NCI-H2029 treated with DMSO at 0.1 percent for 48 hours (cell line): ENCODE data around the gene MPRIP.

Experiments
- DNase-seq: peaks from one replicate; lab custom pipeline; 2025; lab: John Stamatoyannopoulos, UW

MPRIP gene

DNA sequence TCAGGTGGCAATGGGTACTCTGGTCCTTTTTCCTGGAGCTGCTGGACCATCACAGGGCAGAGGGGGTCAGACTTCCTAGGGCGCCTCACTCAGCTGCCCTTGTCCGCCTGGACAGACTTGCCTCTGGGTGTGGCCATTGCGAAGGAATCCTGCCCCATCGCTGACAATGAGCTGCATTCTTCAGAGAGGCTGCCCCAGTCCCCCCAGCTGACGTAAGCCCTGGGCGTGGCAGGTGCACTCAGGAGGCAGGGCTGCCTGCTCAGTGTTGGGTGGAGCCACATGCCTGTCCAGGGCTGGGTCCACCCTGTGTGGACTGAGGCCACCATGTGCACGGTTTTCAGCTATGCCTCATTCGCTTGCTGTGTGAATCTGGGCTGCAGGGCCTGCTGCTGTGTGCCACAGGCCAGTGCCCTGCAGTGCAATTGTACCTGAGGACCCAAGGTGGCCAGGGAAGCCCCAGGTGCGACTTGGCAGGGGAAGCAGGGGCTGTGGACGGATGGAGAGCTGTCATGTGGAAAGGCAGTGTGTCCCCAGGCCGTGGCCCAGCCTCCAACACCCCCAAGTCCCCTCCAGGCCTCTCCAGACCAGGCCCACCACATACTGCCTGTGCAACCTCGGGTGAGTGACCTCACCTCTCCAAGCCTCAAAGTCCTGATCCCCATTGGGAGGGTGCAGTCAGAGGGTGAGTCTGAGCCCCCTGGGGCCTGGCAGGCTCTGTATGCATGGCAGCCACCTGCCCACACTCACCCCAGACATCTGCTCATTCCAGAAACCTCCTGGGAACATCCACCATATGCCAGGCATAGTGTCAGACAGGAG is 14.0 kb upstream of the MPRIP start:
- no peak for DNase-seq

DNA sequence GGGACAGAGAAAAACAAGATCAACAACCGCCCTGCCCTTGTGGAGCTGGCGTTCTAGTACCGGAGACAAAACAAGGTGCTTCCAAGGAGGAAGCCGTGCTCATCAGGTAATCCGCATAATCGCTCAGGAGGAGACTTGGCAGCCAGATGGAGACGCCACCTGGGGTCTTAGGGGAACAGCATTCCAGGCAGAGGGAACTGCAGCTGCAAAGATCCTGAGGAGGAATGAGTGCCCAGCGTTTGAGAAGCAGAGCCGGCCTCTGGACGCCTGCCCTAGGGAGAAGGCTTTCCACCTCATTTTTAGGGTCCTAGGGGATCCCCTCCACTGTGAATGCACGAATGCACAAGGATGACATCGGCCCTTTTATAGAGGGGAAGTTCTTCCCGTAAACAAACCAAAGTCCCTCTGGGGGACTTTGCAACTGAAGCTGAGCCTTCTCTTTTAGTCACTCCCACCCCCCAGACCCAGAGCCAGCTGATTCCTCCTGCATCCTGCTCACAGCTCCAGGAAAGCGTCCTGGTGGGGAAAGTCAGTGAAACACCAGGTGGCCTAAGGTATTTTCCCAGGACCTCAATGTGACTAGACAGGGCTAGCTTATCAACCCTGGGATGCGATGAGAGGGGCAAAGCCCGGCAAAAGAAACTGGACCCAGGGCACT is 13.2 kb upstream of the MPRIP start:
- no peak for DNase-seq

DNA sequence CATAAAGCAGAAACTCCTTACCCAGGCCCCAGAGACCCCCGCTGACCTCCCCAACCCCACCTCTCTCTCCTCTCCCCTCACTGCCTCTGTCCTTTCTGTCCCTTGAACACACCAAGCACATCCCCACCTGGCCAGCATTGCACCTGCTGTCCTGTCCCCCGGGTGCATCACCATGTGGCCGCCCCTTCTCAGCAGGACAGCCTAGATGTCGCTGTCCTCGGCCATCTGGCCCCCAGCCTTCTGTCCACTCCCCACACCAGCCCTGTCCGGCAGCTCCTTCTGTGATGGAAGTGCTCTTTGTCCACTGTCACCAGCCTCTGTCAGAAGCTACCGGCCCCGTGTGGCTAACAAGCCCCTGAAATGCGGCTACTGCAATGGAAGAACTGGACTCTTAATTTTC is 12.3 kb upstream of the MPRIP start:
- no peak for DNase-seq

DNA sequence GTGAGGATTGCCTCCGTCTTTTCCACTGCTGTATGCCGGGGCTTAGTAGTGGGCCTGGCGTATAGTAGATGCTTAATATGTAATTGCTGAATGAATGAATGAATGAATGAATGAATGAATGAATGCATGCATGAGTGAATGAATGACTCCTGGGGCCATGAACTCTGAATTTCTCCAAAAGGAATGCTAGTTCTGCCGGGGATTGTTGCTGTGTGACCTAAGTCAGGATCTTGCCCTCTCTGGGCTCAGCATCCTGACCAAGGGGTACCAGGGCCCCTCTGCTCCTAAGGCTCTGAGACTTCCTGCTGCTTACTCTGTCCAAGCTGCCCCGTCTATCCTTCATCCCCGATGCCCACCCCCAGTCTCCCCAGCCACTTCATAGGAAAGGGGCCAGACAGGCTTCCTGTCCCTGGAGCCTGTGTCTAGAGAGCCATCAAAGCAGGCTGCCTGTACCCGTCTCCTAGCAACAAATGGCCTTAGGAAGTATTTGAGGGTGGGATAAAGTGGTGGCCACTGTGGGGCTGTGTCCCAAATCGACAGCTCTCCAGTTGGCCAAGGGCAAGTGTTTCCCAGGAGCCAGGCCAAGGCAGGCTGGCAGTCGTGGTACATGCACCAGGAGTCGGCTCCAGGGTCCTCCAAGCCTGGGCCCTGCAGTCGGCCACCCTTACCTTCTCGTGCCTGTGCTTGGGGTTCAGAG is 11.6 kb upstream of the MPRIP start:
- no peak for DNase-seq

DNA sequence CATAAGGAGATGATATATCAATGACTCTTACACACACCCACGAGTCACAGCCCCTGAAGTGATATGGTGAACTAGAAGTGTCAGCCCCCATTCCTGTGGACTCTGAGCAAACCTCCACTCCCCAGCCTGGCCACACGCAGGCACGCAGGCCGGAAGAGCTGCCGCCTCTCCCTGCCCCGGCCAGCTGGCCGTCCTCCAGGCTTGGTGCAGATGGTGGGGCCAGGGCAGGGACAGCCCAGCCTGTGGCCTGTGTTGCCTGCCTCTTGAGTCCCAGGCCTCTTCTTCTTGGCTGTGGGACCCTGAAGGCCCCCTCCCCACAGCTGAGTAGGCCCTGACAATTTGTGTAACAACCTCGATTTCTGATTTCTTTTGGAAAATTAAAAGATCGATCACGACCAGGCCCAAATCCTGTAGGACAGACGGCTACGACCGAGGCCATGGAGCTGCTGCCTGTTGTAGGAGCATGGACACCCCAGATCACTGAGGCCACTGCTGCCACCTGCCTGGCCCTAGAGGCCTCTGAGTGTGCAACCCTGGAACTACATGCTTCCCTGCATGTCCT is 10.0 kb upstream of the MPRIP start:
- no peak for DNase-seq

DNA sequence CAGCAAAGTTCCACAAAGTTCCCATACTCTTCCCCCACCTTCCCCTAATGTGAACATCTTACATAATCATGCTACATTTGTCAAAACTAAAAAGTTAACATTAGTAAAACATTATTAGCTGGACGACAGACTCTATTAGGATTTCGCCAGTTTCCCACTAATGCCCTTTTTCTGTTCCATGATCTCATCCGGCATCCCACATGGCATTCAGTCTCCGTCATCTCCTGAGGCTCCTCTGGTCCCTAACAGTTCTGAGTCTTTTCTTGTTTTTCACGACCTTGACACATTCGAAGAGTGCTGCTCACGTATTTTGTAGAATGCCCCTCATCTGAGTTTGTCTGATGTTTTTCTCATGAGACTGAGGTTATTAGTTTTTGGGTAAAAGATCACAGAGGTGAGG is 8.8 kb upstream of the MPRIP start:
- no peak for DNase-seq

DNA sequence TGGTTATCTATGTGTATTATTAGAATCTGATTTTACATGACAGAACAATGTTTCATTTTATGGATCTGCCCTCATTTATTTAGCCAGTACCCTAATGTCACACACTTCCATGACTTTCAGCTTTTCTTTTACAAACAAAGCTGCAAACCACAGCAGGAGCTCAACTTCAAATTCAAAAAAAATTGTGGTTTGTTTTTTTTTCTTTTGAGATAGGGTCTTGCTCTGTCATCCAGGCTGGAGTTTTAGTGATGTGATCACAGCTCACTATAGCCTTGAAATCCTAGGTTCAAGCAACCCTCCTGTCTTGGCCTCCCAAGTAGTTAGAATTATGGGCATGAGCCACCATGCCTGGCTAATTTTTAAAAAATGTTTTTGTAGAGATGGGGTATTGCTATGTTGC is 8.2 kb upstream of the MPRIP start:
- DNase-seq = no peak

DNA sequence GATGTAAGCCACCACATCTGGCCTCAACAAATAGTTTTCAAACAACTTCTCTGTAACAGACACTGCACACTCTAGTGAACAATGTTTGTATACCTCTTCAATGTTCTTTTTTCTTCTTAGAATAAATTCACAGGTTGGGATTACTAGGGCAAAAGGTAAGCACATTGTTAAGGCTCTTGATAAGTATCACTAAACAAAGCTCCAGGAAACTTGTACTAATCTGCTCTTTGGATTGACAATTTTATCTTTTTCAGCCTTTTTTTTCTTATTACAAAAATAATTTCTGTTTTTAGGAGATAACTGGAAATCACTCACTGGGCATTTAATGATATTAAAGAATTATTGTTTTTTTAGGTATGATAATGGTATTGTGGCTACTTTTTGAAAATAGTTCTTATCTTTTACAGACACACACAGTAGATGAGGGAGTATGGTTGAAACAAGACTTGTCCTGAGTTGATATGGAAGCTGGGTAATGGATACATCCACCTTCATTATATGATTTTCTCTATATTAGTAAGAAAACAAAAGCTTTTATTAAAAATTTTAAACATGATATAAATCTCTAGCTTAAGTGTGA is 7.7 kb upstream of the MPRIP start:
- no peak for DNase-seq

DNA sequence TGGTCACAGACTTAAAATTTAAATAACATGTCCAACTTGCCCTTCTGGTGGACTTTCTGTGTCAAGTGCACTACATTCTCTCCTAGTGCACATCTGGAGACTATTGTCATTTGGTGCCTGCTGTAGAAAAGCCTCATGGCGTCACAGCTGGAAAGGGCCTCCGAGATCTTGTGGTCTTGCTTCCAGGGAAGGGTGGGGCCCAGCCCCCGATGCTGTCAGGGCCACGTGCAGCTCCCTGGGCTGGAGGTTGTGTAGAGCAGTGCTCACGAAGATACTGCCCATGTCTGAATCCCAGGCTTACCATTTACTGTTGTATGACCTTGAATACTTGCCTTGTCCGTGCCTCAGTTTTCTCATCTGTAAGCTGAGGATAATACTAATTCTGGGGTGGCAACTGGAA is 6.8 kb upstream of the MPRIP start:
- DNase-seq = no peak

DNA sequence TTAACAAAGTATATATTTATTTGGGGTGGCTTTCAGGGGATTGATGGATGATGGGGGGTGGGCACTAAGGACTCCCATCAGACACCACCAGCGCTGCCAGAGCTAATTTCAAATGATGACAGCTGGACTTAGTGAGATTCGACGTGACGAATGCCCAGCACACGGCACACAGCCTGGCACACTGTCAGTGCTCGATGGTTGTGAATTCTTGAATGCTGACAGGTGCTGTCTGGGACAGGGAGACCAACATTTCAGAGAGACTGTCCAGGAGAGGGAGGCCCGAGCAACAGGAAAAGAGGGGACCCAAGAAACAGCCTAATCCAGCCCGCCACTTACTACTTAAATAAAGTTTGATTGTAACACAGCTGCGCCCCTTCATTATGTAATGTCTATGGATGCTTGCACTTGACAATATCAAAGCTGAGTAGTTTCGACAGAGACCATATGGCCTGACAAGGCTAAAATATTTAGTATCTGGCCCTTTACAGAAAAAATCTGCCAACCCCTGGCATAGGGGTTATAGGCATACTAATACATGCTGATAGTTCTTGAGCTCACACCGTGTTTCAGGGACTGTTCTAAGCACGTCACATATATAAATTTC is 6.2 kb upstream of the MPRIP start:
- DNase-seq = no peak

DNA sequence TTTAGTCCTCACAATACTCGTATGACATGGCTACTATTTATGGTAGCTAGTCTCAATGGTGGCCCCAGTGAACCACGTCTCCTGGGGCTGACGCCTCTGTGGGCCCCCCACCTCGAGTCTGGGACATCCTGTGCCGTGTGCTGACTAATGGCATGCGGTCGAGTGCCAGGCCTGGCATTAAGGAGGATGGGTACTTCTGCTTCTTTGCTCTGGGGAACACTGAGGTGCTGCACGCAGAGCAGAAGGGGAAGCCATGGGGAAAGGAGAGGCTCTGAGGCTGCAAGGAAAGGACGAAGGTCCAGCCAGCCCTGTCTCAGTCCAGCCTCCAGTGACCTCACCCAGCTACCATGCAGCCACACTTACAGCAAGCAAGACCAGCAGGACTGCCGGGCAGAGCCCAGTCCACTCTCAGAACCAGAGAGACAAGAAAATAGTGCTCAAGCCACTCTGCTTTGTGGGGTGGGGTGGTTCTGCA is 5.7 kb upstream of the MPRIP start:
- DNase-seq = no peak

DNA sequence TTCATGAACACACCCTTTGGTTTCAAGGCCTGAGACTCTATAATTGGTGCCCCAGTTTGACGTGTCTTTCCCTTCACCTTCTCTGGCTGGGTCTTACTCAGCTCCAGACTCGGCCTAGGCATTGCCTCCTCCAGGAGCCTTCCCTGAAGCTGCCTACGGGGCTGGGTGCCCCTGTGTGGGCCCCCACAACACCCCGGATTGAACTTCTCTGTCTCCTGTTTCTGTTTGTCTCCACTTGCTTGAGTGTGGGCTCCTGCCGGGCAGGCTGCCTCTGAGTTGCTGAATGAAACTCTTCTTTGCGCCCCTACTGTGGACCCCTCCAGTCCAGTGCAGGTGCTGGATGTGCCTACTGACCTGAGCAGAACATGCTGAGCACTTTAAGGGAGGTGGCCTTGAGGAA is 2.3 kb upstream of the MPRIP start:
- no peak for DNase-seq

DNA sequence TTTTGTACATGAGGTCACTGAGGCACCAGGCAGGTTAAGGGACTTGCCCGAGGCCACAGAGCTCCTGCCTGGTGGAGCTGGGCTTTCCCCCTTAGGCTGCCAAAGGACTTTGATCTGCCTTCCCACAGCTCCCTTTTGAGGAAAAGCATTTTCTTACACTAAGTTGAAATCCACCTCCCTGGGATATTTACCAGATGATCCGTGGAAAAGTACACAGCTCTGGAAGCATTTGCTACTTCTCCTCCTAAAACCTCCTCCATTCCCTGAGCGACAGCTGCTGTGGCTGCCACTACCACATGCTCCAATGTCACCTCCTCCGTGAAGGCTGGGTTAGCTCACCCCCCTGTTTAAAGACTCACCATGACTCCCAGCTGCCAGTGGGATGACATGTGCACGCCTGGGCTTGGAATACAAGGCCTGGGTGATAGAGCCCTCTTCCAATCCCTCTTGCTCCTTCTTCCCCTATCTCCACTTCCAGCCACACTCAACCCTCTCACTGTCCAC is 1.2 kb upstream of the MPRIP start:
- no peak for DNase-seq

DNA sequence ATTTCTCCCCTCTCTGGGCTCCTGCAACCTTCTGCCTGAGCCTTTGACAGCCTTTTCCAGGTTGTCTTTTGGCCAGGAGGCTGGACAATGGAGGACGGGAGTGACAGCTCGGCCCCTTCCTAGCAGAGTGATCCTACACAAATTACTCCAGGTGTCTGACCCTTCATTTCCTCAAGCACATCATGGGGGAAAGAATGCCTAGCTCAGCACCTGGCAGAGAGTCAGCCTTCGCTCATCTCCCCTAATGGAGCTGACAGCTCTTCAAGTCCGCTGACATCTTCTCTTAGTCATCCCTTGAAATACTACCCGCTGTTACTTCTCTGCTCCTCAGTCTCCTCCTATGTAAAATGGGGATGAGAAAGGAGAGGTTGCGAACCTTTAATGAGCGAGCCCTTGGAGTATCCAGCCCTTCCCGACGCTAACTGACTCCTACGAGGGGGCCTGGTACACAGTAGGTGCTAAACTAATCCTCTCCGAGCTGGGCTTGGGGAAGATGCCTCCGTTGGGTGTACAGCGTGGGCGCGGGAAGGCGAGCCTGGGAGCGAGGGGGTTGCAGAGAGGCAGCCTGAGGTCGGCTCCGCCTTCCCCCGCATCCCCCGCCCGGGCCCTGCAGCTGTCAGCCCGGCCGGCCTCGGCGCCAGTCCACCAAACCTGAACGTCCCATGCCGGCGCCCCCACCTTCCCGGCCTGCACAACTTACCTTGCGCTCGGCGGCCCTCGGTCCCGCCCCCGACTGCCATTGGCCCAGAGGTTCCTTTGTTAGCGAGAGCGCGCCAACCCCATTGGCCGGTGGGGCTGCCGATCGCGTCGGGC is 480 bp upstream of the MPRIP start:
- peak; percentile 38 for DNase-seq

DNA sequence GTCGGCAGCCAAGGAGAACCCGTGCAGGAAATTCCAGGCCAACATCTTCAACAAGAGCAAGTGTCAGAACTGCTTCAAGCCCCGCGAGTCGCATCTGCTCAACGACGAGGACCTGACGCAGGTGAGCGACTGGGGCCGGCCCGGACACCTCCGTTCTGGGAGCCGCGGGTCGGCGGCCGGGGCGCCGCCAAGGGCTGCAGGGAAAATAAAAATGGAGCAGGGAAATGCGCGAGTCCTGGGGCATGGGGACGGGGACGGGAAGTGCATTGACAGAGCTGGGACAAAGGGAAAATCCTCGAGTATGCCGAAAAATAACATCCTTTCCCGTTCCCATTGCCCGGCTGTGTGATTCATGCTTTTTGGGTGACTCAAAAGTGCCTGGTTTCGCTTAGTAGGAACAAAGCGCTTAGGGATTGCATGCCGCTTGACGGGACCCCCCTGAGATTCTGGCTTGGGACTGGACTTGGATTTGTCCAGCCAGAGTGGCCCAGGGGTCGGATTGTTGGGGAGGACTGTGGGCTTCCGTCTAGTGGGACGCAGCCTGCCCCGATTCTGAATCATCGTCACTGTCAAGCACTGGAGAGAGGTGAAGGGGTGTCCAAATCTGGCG is 699 bp downstream of the MPRIP start:
- DNase-seq = no peak

DNA sequence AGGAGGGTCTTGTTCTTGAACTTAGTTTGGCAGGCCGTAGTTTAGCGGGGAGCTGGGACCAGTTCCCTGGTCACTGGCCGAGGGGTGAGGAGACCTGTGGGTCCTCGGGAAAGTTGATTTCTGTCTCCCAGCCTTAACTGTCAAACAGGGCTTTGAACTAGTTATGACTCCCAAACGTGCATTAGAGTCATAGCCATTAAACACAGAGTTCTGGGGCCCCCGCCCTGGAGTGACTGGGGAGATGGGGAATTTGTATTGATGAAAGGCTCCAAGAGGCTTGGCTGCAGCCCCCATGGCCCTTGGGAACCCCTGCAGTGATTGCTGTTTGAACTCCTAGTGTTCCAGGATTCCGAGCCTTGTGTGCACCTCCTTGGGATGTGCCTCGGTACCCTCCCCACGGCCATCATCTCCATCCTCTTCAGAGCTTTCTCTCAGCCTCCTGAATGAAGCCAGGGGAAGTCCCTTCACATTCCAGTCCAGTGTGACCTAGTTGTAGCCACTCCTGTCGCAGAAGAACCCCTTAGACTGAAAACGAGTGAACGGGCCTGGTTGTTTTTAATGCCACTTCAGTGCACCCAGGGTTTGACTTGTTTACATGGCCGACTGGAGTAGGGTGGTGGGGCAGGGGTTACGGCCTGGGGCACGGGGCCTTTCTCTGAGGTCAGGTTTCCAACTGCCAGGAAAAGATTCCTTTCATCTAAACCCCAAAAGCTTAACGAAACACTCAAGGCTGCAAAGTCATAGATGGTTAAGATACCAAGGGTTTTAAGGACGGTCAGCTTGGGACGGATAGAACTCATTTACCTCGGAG is 1.4 kb downstream of the MPRIP start:
- no peak for DNase-seq

DNA sequence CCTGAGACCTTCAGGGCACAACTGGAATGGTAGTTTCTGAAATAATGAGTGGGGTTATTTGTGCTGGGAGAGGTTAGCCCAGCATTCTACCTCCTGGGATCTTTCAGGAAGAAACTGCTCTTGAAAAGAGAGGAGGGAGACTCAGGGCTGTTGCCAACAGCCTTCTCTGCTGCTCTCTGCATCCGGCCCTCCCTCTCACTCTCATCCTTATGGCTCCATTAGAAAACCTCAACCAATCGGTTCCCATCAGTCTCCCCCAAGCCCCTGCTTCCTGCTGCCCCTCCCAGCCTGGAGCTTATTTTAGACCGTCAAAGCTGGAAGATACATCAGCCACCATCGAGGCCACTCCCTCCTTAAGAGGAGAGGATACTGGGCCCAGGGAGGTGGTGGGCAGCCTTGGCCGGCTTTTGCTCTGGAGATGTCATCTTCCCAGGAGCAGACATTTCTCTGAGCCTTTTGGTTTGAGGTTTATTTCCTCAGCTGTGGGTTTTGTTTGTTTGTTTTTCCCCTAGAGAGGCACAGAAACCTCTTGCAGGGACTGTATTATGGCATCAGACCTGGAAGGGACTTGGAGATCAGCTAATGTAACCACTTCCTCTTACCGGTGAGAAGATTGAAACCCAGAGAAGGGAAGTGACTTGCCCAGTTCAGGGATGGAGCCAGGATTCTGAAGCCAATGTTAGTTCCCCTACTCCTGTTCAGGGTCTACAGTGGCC is 2.7 kb downstream of the MPRIP start:
- DNase-seq = no peak

DNA sequence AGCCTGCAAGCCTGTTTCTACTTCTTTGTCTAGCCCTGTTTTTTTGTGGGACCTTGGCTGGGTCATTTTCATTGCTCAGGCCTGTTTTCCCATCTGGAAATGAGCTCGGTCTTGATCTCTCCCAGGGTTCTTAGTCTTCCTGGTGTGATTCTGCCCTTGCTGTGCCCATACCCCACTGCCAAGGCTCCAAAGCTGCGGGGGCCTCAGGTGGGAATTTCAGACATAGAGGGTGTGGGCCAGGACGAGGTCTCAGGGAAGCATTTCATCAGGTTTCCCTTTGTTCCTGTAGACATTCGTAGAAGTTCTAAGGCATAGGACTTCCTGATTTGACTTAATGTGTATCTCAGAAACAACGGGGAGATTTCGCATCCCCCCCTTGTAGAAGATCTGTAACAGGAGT is 5.8 kb downstream of the MPRIP start:
- no peak for DNase-seq
